ENCODE measurements around the gene TEX11.
A peak's percentile ranks its signal among the peaks of the same experiment; 100 is the strongest.
"Not testable (repeated sequence)": the region's sequence is repeated elsewhere in the genome, so short reads cannot be mapped to it uniquely, and the experiment has no call there.

Gene TEX11

DNA sequence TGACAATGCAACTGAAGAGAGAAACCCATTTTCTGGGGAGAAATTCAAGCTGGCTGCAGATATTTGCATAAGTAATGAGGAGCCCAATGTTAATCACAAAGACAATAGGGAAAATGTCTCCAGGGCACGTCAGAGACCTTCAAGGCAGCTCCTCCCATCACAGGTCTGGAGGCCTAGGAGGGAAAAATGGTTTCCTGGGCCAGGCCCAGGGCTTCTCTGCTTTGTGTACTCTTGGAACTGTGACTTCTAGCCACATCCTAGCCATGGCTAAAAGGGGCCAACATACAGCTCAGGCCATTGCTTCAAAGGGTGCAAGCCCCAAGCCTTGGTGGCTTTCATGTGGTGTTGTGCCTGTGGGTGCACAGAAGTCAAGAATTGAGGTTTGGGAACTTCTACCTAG is 321.4 kb downstream of the TEX11 start:
- not testable (repeated sequence) for DNase-seq (ENCODE audit: low spot score)

DNA sequence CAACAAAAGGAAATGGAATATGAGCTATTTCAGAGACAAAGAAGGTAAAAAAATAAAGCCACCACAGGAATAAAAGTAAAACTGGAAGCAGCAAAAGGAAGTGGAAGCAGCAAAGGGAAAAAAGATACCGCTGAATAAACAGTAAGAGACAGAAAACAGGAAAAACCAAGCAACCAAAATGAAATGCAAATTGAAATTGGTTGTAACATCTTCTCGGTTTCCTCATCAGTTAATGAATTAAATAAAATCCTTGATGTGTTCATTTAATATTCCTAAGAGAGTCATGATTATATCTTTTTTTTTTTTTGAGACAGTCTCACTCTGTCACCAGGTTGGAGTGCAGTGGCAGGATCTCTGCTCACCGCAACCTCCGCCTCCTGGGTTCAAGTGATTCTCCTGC is 331.1 kb downstream of the TEX11 start:
- no peak for DNase-seq (ENCODE audit: low spot score)

DNA sequence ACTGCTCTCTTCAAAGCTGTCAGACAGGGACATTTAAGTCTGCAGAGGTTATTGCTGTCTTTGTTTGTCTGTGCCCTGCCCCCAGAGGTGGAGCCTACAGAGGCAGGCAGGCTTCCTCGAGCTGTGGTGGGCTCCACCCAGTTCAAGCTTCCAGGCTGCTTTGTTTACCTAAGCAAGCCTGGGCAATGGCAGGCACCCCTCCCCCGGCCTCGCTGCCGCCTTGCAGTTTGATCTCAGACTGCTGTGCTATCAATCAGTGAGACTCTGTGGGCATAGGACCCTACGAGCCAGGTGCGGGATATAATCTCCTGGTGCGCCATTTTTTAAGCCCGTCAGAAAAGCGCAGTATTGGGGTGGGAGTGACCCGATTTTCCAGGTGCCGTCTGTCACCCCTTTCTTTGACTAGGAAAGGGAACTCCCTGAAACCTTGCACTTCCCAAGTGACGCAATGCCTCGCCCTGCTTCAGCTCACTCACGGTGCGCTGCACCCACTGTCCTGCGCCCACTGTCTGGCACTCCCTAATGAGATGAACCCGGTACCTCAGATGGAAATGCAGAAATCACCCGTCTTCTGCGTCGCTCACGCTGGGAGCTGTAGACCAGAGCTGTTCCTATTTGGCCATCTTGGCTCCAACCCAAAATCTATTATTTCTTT is 338.5 kb downstream of the TEX11 start:
- DNase-seq (ENCODE audit: low spot score), result not testable (repeated sequence)

DNA sequence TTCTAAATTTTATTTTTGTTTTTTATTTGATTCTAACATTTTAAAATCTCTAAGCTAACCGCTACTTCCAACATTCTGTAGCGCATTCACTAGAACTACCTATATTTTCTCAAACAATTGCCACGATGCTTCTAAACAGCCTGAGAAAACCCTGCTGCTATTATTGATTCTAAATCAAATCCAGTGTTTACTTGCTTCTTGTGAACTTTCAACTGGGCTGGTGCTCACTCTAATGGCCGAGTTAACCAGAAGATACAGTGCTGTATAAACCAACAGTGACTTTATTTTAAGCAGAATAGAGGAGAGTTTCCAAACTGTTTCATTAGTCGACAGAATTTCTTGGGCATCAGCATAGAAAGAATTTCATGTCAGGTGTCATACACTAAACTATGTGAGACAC is 353.6 kb downstream of the TEX11 start:
- DNase-seq (ENCODE audit: low spot score), result no peak

DNA sequence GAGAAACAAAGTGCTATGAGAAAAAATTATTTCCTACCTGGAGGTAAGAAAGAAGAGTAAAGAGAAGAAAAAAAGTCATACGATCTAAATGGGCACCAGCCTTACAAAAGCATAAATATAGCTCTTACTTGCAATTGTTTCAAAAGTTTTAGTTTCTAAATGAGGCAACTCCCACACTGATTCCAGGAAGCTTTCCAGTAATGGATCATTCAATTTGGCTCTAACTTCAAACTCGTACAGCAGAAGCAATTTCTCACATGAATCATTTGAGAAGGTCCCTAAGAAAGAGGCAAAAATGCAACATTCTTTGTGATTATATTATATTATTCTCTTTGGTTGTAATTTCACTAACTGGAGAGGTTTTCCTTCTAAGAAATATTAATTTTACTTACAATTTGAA is 354.0 kb downstream of the TEX11 start:
- DNase-seq (ENCODE audit: low spot score), result no peak

DNA sequence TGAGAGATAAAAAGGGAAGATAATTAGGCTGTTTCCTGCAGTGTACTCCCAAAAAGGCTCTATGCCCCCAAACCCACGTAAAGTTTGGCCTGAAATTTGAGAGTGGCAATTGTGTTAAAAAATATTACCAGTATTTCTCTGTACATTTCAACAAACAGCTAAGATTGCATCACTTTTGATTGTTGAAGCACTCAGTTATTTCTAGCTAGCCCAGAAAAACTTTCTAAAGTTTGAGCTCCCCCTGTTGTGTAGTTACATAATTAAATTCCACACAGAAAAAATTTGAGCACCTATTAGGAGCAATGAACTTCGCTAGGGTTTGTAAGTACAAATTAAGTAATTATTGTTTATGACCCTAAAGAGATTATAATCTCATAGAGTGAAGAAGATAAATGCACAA is 354.4 kb downstream of the TEX11 start:
- DNase-seq (ENCODE audit: low spot score), result no peak

DNA sequence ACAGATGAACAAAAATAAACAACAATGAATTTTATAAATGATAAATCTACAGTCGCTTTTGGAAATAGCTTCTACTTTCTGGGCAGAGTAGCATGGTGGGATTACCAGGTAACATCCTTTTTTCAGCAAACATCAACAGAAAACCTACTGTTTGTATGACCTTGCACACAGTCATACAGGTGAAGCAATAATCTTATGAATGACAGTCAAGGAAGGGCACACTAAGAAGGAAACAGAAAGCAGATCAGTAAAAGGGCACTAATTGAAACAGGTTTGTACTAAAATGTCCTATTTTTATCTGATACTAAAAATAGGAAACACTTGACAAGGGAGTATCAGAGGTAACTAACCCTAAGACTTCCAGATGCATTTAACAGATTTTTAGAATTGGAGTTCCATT is 355.0 kb downstream of the TEX11 start:
- DNase-seq (ENCODE audit: low spot score), result no peak

DNA sequence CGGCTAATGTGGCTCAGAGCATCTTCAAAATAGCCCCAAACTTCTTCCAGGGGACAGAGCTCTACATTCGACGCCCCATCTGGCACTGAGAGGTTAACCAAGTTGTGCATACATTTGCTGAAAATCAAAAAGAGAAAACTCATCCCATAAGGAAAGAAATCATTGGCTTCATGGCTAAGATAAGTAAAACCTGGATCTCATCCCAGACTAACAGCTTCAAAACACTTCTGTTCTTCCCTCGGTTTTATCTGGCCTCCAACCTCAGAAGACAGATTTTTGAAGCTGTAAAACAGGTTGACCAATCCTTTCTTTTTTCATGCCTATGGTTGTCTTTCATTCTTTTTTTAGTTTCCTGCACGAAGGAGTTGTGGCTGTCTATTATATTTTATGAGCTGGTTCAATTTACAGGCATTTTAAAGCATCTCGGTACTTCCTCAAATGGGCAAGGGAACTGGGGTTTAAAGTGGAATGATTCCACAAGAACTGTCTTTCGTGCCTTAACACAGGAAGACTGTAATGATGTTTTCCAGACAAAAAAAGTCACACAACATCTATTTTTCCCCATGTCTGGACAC is 356.3 kb downstream of the TEX11 start:
- DNase-seq (ENCODE audit: low spot score), result no peak

DNA sequence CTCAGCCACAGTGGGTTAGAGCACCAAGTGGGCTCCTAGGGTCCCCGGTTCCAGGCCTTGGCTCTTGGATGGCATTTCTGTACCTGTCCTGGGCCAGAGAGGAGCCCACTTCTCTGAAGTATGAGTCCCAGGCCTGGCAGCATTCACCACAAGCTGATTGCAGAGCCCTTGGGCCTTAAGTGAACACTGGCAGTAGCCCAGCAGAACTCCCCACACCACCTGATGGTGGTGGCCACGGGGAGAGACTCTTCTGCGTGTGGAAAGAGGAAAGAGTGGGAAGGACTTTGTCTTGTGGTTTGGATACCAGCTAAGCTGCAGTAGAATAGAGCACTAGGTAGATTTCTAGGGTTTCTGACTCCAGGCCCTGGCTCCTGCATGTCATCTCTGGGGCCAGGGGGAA is 359.1 kb downstream of the TEX11 start:
- no peak for DNase-seq (ENCODE audit: low spot score)

DNA sequence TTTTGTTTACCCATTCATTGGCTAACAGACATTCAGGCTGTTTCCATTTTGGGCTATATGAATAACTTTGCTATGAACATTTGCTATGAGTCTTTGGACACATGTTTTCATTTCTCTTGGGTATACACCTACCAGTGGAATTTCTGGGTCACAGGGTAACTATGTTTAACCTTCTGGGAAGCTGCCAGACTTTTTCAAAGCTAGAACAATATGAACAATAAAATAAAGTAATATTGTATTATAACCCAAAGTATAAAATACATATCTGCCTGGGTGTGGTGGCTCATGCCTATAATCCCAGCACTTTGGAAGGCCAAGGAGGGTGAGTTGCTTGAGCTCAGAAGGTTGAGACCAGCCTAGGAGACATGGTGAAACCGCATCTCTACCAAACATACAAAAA is 373.3 kb downstream of the TEX11 start:
- no peak for DNase-seq (ENCODE audit: low spot score)

DNA sequence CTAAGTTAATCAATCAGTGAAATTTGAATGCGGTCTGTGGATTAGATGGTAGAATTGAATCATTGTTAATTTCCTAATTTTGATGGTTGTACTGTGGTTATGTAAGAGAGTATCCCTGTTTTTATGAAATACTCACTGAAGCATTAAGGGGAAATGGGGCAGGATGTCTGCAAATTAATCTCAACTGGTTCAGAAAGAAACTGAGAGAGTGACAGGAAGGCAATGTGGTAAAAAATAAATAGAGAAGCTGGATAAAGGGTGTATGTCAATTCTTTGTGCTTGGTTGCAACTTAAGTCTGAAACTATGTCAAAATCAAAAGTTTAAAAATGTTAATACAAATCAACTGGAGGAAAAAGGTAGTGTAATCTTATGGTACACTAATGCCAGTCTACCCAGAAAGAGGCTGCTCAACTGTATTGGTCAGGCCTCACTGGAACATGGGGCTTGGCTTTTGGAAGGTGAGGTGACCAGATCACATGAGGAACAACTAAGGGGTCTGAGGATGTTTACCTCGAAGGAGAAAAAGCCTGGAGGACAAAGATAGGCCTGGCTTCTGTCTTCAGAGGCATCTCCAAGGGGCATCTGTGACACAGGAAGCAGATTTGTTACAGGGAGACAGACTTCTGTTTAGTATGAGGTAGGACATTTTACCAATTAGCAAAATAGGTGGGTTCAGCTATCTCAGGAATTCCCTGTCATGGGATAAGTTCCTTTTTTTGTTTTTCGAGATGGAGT is 380.7 kb downstream of the TEX11 start:
- no peak for DNase-seq (ENCODE audit: low spot score)

DNA sequence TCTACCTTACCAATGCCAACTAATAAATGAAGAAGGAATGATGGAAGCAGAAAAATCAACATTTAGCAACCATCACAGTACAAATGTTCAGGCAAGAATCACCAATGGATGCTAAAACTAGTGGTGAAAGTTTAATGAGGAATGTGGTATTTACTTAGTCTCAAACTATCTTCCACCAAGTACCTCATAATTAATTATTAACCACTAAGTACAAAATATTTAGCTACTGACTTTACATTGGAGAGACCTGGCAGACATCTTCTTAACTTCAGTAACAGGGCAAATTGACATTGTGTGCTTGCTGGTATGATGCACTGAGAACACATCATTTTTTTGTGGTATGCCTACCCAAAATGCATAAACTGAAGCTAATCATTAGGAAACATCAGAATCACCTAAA is 381.5 kb downstream of the TEX11 start:
- no peak for DNase-seq (ENCODE audit: low spot score)

DNA sequence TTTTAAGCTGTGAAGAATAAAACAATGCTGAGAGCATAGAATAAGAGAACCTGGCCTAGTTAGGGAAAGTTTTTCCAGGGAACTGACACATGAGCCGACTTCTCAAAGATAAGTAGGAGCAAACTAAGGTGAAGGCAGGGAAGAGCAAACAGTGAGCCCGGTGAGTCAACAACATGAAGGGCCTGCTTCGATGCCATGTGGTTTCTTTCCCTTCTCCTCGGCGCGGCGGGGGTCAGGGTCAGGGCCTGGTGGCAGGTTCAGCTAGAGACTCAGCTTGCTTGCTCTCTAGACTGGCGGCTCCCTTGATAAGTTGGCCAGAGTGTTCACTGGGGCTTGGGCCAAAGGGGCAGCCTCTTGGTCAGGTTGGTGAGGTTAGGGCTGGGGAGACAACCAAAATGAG is 382.8 kb downstream of the TEX11 start:
- DNase-seq (ENCODE audit: low spot score), result no peak

DNA sequence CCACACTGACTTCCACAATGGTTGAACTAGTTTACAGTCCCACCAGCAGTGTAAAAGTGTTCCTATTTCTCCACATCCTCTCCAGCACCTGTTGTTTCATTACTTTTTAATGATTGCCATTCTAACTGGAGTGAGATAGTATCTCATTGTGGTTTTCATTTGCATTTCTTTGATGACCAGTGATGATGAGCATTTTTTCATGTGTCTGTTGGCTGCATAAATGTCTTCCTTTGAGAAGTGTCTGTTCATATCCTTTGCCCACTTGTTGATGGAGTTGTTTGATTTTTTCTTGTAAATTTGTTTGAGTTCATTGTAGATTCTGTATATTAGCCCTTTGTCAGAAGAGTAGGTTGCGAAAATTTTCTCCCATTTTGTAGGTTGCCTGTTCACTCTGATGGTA is 392.8 kb downstream of the TEX11 start:
- not testable (repeated sequence) for DNase-seq (ENCODE audit: low spot score)

DNA sequence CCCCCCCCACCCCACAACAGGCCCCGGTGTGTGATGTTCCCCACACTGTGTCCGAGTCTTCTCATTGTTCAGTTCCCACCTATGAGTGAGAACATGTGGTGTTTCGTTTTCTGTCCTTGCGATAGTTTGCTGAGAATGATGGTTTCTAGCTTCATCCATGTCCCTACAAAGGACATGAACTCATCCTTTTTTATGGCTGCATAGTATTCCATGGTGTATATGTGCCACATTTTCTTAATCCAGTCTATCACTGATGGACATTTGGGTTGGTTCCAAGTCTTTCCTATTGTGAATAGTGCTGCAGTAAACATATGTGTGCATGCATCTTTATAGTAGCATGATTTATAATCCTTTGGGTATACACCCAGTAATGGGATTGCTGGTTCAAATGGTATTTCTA is 393.2 kb downstream of the TEX11 start:
- not testable (repeated sequence) for DNase-seq (ENCODE audit: low spot score)

DNA sequence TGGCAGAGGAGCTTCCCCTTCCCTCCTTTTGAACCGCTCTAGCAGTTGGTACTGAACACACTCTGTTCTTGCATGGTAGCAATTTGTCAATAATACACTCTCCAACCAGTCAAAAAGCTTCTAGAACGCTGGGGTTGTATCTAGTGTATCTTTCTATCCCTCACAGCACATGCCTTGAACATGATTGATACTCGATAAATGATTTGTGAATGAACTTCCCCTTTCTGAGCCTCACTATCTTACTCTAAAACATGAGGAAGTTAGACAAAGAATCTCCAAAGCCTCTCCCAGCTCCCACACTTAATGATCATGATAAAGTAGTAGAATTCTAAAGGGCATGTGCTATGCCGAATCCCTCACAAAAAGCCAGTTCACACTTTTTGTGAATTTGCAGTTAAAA is 399.4 kb downstream of the TEX11 start:
- DNase-seq (ENCODE audit: low spot score), result no peak

DNA sequence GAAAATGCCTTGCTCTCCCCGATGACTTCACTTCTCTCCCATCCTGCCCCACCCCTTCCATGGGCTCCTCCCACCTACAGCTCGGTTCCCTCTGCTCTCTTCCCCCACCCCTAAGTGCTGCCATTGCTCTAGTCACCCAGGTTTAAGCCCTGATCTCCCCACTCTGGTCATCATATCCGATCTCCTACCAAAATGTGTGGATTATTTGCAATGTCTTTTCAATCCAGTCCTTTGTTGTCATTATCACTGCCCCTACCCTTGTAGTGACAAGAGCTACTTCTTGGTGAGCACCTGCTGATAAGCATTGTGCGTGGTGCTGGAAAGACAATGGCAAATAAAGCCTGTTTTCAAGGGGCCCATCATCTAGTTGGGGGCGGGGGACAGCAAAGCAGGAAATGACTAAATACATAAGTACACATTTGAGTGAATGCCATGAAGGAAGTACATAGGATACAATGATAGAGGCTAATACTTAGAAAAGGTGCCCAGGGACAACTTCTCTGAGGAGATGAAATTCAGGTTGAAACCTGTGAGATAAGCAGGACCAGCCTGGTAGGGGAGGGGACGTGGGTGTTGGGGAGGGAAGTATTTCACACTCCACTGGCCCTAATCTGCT is 400.1 kb downstream of the TEX11 start:
- peak; percentile 34 for DNase-seq (ENCODE audit: low spot score)

DNA sequence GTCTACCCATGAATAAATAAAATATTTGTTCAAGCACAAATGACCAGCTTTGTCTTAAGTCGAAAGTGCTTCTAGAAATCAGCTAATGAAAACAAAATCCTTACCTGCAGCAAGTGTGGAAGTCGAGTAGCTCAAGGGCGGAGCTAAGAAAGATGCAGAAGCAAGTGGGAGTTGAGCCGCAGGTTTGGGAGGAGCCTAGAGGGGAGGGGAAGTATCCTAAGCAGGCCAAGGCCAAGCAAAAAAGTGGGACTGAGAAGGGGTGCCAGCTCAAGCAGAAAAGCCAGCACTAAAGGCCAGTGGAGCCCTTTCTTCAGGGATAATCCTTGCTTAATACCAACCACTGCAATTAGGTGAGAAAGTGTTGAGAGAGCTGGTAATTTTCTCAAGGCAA is 403.1 kb downstream of the TEX11 start:
- no peak for DNase-seq (ENCODE audit: low spot score)

DNA sequence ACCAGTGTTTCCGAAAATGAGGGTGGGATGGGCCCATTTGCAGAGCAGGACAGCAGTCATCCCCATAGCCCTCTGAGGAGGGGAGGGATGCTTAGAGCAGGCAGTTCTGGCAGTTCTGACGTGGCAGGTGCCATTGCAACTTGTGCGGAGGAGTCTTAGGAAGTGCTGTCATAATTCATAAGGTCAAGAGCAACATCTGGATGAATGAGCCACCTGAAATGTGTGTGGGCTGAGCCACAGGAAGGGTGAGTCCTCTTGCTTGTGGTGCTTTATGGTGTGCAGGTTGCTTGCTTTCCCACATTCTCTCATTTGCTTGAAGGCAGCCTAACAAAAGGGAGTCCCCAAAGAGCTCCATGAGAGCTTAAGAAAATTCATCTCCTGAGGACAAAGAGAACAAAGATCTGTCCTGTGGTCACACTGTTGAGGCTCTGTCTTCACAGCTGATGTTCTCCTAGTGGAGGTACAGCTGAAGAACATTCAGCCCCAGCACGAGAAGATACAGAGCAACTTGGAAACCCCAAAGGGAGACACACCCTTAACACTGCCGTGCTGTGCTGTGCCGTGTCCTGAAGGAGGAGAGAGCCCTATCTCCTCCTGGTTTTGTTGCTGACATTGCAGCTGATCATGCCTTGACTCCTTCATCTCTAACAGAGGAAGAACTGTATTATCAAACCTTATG is 403.6 kb downstream of the TEX11 start:
- DNase-seq (ENCODE audit: low spot score), result no peak

DNA sequence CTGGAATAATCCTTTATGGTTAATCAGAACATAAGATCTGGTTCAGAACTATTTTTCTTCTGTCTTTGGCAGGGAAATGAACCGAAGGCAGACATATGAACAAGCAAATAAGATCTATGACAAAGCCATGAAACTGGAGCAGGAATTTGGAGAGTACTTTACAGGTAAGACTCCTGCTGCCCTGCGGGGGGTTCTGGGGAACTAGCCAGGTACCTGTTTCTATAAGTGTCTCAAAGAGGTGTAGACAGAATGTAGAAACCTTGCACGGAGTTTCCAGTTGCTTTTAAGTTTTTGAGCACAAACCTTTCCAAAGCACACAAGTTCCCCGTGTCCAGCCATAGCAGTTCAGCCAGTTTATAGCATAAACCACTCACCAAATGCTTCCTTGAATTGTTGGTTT is 407.7 kb downstream of the TEX11 start:
- DNase-seq (ENCODE audit: low spot score), result no peak

DNA sequence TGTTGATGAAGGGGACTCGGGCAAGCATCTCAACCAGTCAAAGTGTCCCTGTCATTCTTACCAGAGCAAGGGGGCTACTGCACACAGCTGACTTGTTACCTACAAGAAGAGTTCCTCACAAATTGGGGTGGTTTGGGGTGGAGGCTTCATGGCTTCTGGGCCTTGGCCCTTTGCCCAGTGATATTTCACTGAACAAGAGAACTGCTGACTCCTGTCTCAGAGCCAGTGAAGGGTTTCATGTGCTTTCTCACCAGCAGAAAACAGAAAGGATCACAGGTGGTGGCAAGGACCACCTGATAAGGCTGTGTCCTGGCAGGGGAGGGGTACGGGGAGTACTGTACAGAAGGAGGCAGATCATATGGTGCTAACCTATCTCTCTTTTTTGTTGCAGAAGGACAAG is 410.4 kb downstream of the TEX11 start:
- no peak for DNase-seq (ENCODE audit: low spot score)

DNA sequence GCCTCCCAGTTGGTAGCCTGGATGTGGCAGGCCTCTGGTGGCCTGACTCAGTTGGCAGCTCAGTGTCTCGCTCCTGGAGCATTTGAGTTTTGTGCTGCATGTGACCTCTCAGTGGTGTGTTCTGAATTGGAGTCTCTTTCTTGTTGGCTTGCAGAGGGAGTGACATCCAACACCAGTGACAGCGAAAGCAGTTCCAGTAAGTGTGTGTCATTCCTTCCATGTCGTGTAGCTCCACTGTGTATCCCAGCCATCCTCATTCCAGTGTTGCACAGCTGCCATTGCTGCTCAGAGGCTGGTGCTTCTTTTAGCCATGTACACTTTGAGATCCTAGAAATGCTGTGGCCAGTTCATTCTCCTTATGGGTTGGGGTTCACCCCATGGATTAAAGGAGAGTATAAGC is 411.5 kb downstream of the TEX11 start:
- DNase-seq (ENCODE audit: low spot score), result no peak

DNA sequence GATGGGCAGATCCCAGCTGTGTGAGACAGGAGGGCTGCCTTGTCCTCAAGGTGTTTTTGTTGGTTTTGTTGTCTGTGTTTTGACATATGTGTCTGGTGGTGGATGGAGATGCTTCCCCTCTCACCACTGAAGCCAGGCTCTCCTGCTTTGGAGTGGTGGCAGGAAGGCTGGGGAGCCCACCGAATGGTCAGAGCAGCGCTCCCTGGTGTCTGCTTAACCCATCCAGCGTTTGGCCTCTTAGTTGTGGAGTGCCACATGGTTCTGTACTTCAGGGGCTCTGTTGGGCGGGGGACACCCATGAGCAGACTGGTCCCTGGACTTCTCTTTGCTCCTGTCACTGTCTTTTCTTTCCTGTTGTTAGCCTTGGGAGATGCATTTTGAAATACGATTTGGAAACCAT is 412.0 kb downstream of the TEX11 start:
- no peak for DNase-seq (ENCODE audit: low spot score)

Data from kidney capillary endothelial cell (primary cell).